ENCODE measurements around the gene LAMA2.

The LAMA2 gene

GRCh38 chr6:129513471-129513870, 630.5 kb downstream of the LAMA2 start:
- TF ChIP-seq GATA1 (IDR thresholded peaks at IDR 0.05; ENCODE audit: low read depth, low read length) (no peak), POLR2A (IDR thresholded peaks at IDR 0.05; ENCODE audit: low read length) (no peak)
- no peak for DNase-seq

GRCh38 chr6:129515004-129515403, 632.1 kb downstream of the LAMA2 start:
- TF ChIP-seq POLR2A (IDR thresholded peaks at IDR 0.05; ENCODE audit: low read length) (no peak), GATA1 (IDR thresholded peaks at IDR 0.05; ENCODE audit: low read depth, low read length) (no peak)
- no peak for DNase-seq

GRCh38 chr6:129516005-129516404, 633.1 kb downstream of the LAMA2 start:
- DNase-seq: no peak
- TF ChIP-seq GATA1 (IDR thresholded peaks at IDR 0.05; ENCODE audit: low read depth, low read length): no peak
- no peak for TF ChIP-seq POLR2A (IDR thresholded peaks at IDR 0.05; ENCODE audit: low read length)

- DNase-seq: no peak
- no peak for TF ChIP-seq POLR2A (IDR thresholded peaks at IDR 0.05; ENCODE audit: low read length)
- no peak for TF ChIP-seq GATA1 (IDR thresholded peaks at IDR 0.05; ENCODE audit: low read depth, low read length)
Measured at GRCh38 chr6:129516787-129517186, 633.8 kb downstream of the LAMA2 start.

- DNase-seq: no peak
- TF ChIP-seq POLR2A (IDR thresholded peaks at IDR 0.05; ENCODE audit: low read length): no peak
- TF ChIP-seq GATA1 (IDR thresholded peaks at IDR 0.05; ENCODE audit: low read depth, low read length): no peak
Measured at GRCh38 chr6:129517288-129517687, 634.4 kb downstream of the LAMA2 start.

GRCh38 chr6:129519750-129520149, 636.8 kb downstream of the LAMA2 start:
- DNase-seq: no peak
- no peak for TF ChIP-seq POLR2A (IDR thresholded peaks at IDR 0.05; ENCODE audit: low read length)
- no peak for TF ChIP-seq GATA1 (IDR thresholded peaks at IDR 0.05; ENCODE audit: low read depth, low read length)

GRCh38 chr6:129521946-129522345, 639.0 kb downstream of the LAMA2 start:
- TF ChIP-seq POLR2A (IDR thresholded peaks at IDR 0.05; ENCODE audit: low read length) (no peak), GATA1 (IDR thresholded peaks at IDR 0.05; ENCODE audit: low read depth, low read length) (no peak)
- no peak for DNase-seq

GRCh38 chr6:129523816-129524215, 640.9 kb downstream of the LAMA2 start:
- DNase-seq: no peak
- TF ChIP-seq GATA1 (IDR thresholded peaks at IDR 0.05; ENCODE audit: low read depth, low read length): no peak
- TF ChIP-seq POLR2A (IDR thresholded peaks at IDR 0.05; ENCODE audit: low read length): no peak

GRCh38 chr6:129525055-129525454, 642.1 kb downstream of the LAMA2 start:
- TF ChIP-seq GATA1 (IDR thresholded peaks at IDR 0.05; ENCODE audit: low read depth, low read length) (no peak), POLR2A (IDR thresholded peaks at IDR 0.05; ENCODE audit: low read length) (no peak)
- DNase-seq: no peak

GRCh38 chr6:129534926-129535325, 652.0 kb downstream of the LAMA2 start:
- no peak for TF ChIP-seq GATA1 (IDR thresholded peaks at IDR 0.05; ENCODE audit: low read depth, low read length)
- no peak for TF ChIP-seq POLR2A (IDR thresholded peaks at IDR 0.05; ENCODE audit: low read length)
- no peak for DNase-seq

- DNase-seq: no peak
- no peak for TF ChIP-seq POLR2A (IDR thresholded peaks at IDR 0.05; ENCODE audit: low read length)
- TF ChIP-seq GATA1 (IDR thresholded peaks at IDR 0.05; ENCODE audit: low read depth, low read length): no peak
Measured at GRCh38 chr6:129536271-129536670, 653.3 kb downstream of the LAMA2 start.

GRCh38 chr6:129539032-129539431, 656.1 kb downstream of the LAMA2 start:
- DNase-seq: no peak
- TF ChIP-seq GATA1 (IDR thresholded peaks at IDR 0.05; ENCODE audit: low read depth, low read length): no peak
- no peak for TF ChIP-seq POLR2A (IDR thresholded peaks at IDR 0.05; ENCODE audit: low read length)

GRCh38 chr6:129542705-129543104, 659.8 kb downstream of the LAMA2 start:
- TF ChIP-seq POLR2A (IDR thresholded peaks at IDR 0.05; ENCODE audit: low read length) (no peak), GATA1 (IDR thresholded peaks at IDR 0.05; ENCODE audit: low read depth, low read length) (no peak)
- no peak for DNase-seq

GRCh38 chr6:129543981-129544380, 661.0 kb downstream of the LAMA2 start:
- TF ChIP-seq GATA1 (IDR thresholded peaks at IDR 0.05; ENCODE audit: low read depth, low read length) (no peak), POLR2A (IDR thresholded peaks at IDR 0.05; ENCODE audit: low read length) (no peak)
- no peak for DNase-seq

- TF ChIP-seq POLR2A (IDR thresholded peaks at IDR 0.05; ENCODE audit: low read length): no peak
- TF ChIP-seq GATA1 (IDR thresholded peaks at IDR 0.05; ENCODE audit: low read depth, low read length): no peak
- no peak for DNase-seq
Measured at GRCh38 chr6:129544892-129545612, 662.1 kb downstream of the LAMA2 start.

Measured in erythroblast (primary cell).